Breast epithelium (tissue), 4 donors: Measurements from ENCODE around the gene SLCO1A2. TPM values are rescaled to one million over a fixed set of nuclear protein-coding genes. Genes with fewer than 3 reads are reported as not detected.

Source experiments
- DNase-seq, 2 donors: peaks; one replicate each; pipeline ENCODE4 v3.0.0-alpha.2; 2019; ENCODE audit warnings: low spot score in 2 of 2
- H3K27ac ChIP-seq, 2 donors: fragments of 200-600 bp; sonication (generic) in 1 of 2; one replicate each; pipeline ENCODE4 v1.5.1; 2016 to 2019; ENCODE audit warnings: mild to moderate bottlenecking in 1 of 2
- H3K27me3 ChIP-seq, 2 donors: fragments of 200-600 bp; sonication (generic) in 1 of 2; one replicate each; pipeline versions ENCODE4 v1.5.1 to v1.6.0; 2017 to 2019; ENCODE audit warnings: control low read depth in 1 of 2, mild to moderate bottlenecking in 1 of 2
- H3K36me3 ChIP-seq: fragments of 200-600 bp; one replicate; pipeline ENCODE4 v1.5.1; 2019
- H3K4me1 ChIP-seq, 2 donors: fragments of 200-600 bp; sonication (generic); one replicate each; pipeline ENCODE4 v1.5.1; 2016 to 2019; ENCODE audit warnings: control low read depth in 1 of 2
- H3K4me3 ChIP-seq, 3 donors: fragments of 200-600 bp; sonication (generic); 1 replicate in 2 of 3; 2 replicates in 1 of 3; pipeline ENCODE4 v1.5.1; 2016 to 2019; ENCODE audit warnings: mild to moderate bottlenecking in 3 of 3, moderate library complexity in 2 of 3
- H3K9me3 ChIP-seq, 2 donors: fragments of 200-600 bp; sonication (generic) in 1 of 2; one replicate each; pipeline ENCODE4 v1.5.1; 2016 to 2019; ENCODE audit warnings: control low read depth in 1 of 2
- CTCF ChIP-seq, 3 donors: fragments of 450-650 bp; IDR thresholded peaks; one replicate each; pipeline ENCODE4 v1.5.1; 2016 to 2017; ENCODE audit warnings: antibody characterized with exemption in 3 of 3, mild to moderate bottlenecking in 3 of 3, moderate library complexity in 3 of 3
- POLR2A ChIP-seq: fragments of 450-650 bp; IDR thresholded peaks from one replicate; pipeline ENCODE4 v1.6.1; 2016; ENCODE audit warnings: antibody characterized with exemption, mild to moderate bottlenecking, moderate library complexity
- POLR2AphosphoS5 ChIP-seq, 3 donors: sonication (generic); formaldehyde crosslinking; IDR thresholded peaks; one replicate each; pipeline ENCODE4 v1.6.1; 2017; ENCODE audit warnings: antibody characterized with exemption in 3 of 3
- intact Hi-C: fragments of 100-400 bp; cut with DNase I; formaldehyde crosslinking; loops from one replicate; pipeline ENCODE4 v1.15.1; 2023; ENCODE audit warnings: low total_unique reads
- total RNA-seq, 3 donors: library from RNA; depleted of rRNA; stranded (reverse); fragments of >200 nt; gene quantifications; one replicate each; pipeline ENCODE4 v1.1.0, GENCODE V29; 2016

Gene SLCO1A2
- total RNA-seq, 3 donors from 2014 or later: 0.33 to 5.4 TPM; not detected in 1

- TF ChIP-seq POLR2A (no peak), POLR2AphosphoS5 (IDR thresholded peaks at IDR 0.05) (no peak), CTCF (IDR thresholded peaks at IDR 0.05) (no peak)
- peaks cover 5 to 36% of the 10 kb centered on the region in 2 donors for H3K9me3 ChIP-seq
- H3K27me3 ChIP-seq: no peaks in the 10 kb centered on the region
- intact Hi-C loops: no loop called here
- H3K27ac ChIP-seq: no peak overlapping the region
- H3K4me3 ChIP-seq: no peak overlapping the region
- no peaks in the 10 kb centered on the region for H3K36me3 ChIP-seq
- no peaks in the 10 kb centered on the region for H3K4me1 ChIP-seq
- no peak for DNase-seq
Measured at GRCh38 chr12:21330682-21331253, 3.9 kb downstream of the SLCO1A2 start.

GRCh38 chr12:21328578-21328977, 6.1 kb downstream of the SLCO1A2 start:
- no peak overlapping the region for H3K4me3 ChIP-seq
- H3K27me3 ChIP-seq: no peaks in the 10 kb centered on the region
- no peak overlapping the region for H3K27ac ChIP-seq
- TF ChIP-seq POLR2A: no peak
- no peak for TF ChIP-seq CTCF (IDR thresholded peaks at IDR 0.05)
- TF ChIP-seq POLR2AphosphoS5 (IDR thresholded peaks at IDR 0.05): no peak
- intact Hi-C loops: no loop called here
- no peaks in the 10 kb centered on the region for H3K36me3 ChIP-seq
- DNase-seq: no peak
- no peaks in the 10 kb centered on the region for H3K4me1 ChIP-seq
- peaks cover 5 to 37% of the 10 kb centered on the region in 2 donors for H3K9me3 ChIP-seq

- H3K36me3 ChIP-seq: no peaks in the 10 kb centered on the region
- peaks cover 5 to 22% of the 10 kb centered on the region in 2 donors for H3K9me3 ChIP-seq
- no peak for TF ChIP-seq CTCF (IDR thresholded peaks at IDR 0.05)
- TF ChIP-seq POLR2AphosphoS5 (IDR thresholded peaks at IDR 0.05): no peak
- no peak for TF ChIP-seq POLR2A
- no peak for DNase-seq
- H3K27ac ChIP-seq: no peak overlapping the region
- no peaks in the 10 kb centered on the region for H3K4me1 ChIP-seq
- intact Hi-C loops: no loop called here
- H3K27me3 ChIP-seq: no peaks in the 10 kb centered on the region
- H3K4me3 ChIP-seq: no peak overlapping the region
Measured at GRCh38 chr12:21324551-21324950, 10.2 kb downstream of the SLCO1A2 start.

GRCh38 chr12:21323736-21324135, 11.0 kb downstream of the SLCO1A2 start:
- Histone ChIP-seq H3K4me3 (no peak overlapping the region), H3K4me1 (no peaks in the 10 kb centered on the region), H3K36me3 (no peaks in the 10 kb centered on the region), H3K9me3 (peaks cover 5 to 22% of the 10 kb centered on the region in 2 donors), H3K27me3 (no peaks in the 10 kb centered on the region), H3K27ac (no peak overlapping the region)
- intact Hi-C loops: no loop called here
- no peak for TF ChIP-seq CTCF (IDR thresholded peaks at IDR 0.05)
- no peak for TF ChIP-seq POLR2AphosphoS5 (IDR thresholded peaks at IDR 0.05)
- no peak for TF ChIP-seq POLR2A
- DNase-seq: no peak

- no peak for DNase-seq
- intact Hi-C loops: no loop called here
- Histone ChIP-seq H3K27me3 (no peaks in the 10 kb centered on the region), H3K36me3 (no peaks in the 10 kb centered on the region), H3K27ac (no peak overlapping the region), H3K4me3 (no peak overlapping the region), H3K4me1 (no peaks in the 10 kb centered on the region), H3K9me3 (no peaks in the 10 kb centered on the region)
- TF ChIP-seq CTCF (IDR thresholded peaks at IDR 0.05) (no peak), POLR2AphosphoS5 (IDR thresholded peaks at IDR 0.05) (no peak), POLR2A (no peak)
Measured at GRCh38 chr12:21308785-21309184, 25.9 kb downstream of the SLCO1A2 start.
